HG02970 (cell line): Measurements from ENCODE around the gene ST13.
"Not testable (repeated sequence)": the region's sequence is repeated elsewhere in the genome, so short reads cannot be mapped to it uniquely, and the experiment has no call there.

ENCODE experiments used
- ATAC-seq: cut with Tn5 transposase; IDR thresholded peaks from one replicate; pipeline ENCODE4 v1.9.1; 2021; ENCODE audit warnings: mild to moderate bottlenecking, moderate library complexity, moderate number of reproducible peaks; ENCODE audit not compliant: unreplicated experiment, low FRiP score

ST13 gene

DNA sequence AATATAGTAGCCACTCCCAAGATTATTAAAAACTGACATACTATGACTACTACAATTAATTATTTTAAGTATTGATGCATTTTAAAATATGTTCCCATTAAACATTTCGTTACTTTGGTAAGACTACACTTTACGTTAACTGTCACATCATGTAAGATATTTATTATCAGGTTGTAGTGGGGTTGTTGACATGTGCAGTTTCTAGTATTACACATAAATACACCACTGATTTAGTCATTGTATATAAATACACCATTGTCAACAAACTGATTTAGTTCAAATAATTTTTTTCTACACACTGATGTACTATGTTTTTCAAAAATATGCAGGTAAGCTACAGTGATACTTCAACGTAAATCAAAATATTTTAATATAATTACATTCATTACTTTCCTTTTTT is 11.5 kb downstream of the ST13 start:
- ATAC-seq = no peak

DNA sequence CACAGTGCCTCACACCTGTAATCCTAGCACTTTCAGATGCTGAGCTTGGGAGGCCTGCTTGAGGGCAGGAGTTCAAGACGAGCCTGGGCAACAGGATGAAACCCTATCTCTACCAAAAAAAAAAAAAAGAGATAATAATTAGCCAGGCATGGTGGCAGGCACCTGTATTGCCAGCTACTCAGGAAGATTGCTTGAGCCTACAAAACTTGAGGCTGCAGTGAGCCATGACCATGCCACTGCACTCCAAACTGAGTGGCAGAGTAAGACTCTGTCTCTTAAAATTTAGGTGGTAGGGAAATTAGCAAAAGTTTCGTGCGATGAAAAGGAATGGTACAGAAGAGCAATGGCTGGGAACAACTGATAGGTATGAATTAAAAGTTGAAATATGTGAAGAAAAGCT is 18.0 kb downstream of the ST13 start:
- ATAC-seq = no peak

DNA sequence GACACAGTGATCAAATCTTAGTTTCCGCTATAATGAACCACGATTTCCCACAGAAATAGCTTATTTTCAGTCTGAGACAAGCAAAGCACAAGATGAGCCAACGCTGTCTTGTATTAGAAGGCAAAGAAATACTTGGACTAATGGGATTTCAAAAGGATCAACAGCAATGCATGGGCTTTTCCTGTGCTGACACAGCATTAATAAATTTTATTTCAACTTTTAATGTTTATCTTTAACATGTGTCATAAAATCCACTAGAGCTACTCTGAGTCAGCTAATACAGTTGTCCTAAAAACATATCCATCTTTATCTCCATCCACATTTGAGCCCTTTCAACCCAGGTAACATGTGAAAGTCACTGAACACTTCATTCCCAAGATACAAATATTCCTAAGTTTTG is 21.8 kb downstream of the ST13 start:
- ATAC-seq = no peak

DNA sequence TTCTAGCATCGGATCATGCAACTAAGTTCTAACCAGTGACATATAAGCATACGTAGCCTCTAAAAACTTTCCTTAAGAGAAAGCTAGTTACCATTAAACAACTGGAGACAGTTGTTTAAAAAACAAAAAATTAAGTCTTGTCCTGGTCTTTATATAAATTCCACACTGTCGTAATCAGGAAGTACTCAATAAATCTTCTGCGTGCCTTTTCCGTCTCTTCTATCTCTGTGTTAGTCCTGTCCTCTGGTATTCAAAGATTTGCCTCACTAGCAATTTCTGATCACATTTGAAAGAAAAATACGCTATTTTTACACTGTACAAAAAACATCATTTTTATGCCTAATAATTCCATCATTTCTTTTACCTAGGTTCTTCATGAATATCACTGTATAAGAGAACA is 27.3 kb downstream of the ST13 start:
- ATAC-seq = no peak

DNA sequence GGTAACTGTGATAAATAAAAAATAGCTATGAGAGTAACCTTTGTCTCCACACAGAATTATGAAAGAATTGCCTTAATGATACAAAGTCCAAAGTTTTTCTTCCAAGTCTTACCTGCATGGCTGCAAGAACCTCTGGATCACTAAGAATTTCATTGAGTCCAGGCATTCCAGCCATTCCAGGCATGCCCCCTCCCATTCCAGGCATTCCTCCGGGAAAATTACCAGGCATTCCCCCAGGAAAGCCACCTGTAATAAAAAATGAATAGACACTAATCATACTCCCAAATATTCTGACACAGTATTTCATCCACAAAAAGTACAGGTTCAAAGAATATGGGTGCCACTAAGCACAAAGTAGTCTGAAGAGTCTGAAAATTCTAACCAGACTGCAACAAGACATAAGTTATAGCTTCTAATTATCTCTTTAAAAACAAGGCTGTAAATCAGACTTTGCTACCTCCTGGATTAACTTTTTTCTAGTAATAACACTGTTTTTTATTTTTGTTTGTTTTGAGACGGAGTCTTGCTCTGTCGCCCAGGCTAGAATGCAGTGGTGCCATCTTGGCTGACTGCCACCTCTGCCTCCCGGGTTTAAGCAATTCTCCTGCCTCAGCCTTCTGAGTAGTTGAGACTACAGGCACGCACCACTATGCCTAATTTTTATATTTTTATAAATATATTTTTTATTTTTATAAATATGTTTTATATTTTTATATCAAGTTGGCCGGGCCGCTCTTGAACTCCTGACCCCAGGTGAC is 29.3 kb downstream of the ST13 start:
- ATAC-seq = no peak

DNA sequence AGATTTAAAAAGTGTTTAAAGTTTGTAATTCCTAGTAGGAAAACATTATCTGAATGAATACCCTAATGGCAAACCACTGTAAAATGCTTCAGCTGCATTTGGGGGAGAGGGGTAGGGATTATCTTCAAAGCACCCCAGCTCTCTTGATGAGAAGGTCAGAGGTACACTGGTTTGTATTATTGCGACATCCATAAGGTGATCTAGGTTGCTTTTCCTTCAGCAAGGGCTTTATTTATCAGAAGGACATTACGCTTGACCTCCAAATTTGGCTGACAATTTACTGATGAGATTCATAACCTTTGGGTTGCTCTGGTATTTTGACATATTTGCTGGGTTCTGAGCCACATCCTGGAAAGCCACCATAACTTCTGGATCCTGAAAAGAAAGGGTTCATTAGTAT is 30.1 kb downstream of the ST13 start:
- not testable (repeated sequence) for ATAC-seq

DNA sequence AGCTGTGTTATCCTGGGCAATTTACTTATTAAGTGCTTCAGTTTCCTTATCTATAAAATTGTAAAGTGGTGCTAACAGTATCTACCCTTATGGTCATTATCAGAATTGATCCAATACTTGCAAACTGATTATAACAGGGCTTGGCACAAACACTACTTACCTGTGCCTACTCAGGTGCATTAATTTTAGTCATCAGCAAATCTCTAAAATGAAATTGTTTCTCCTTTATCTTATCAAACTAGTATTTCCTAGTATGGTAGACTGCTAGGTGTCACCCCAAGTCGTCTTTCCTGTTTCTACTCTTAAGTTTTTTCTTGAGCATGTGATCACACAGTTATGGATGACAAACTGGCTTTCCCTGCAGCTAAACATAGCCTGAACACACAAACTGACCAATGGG is 33.0 kb downstream of the ST13 start:
- no peak for ATAC-seq

DNA sequence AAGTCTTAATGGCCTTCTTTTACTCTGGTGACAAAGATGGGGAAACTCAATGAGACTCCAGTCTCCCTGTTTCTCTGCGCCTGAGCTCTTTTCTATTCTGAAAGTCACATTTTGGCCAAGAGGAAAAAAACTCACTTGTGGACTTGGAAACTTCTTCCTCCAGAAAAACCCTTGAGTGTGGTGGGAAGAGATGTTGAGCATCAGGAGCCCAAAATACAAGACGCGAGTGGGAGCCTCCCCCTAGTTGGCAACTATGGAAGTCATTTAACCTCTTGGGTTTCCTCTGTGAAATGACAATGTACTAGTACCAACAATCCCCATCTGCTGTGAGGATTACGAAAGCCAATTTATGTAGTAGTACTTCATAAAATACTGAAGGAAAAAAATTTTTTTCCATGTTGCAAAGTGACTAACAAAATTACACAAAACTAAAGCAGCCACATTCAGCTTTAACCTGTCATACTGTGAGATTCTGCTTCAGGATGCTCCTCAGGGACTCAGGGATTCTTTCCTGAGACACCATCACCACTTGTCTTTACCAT is 36.8 kb downstream of the ST13 start:
- ATAC-seq = no peak

DNA sequence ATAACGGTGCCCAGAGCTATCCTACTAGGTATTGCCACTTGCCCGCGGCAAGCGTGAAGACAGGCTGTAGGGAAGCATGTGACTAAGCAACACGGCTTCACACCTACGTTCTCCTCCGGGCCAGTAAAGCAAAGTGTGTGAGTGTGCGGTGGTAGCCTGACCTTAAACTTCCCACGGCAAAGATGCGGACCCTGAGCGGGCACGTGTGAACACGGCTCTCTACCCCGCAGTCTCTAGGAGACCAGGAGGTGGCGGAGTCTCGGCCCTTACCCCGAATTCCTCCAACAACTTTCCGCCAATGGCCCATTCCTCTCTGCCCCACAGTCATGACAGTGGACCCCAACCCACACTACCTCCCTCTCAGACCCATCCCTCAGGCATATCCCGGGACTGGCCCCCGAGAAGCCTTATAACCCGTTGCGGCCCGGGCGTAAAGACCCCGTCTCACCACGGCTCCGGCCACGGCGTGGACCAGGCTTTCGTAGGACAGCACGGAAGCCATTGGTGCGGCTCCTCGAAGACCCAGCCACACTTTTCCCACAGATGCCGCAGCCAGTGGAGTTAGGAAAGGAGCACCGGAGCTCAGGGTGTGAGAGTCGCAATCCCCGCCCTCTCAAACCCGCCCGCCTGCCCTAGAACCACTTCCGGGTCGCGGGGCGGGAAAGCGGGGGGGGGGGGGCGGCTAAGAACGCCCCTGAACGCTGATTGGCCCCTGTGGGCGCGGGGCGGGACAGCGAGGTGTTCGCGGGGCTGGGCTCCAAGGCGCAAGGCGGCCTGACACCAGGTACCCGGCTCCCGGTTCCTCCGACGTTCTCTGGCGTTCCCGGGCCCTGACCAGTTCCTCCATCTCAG is 37.5 kb downstream of the ST13 start, which contains the start of gene SLC25A17:
SLC25A17 (minus strand) TSS at position 600 of the 852 bp plus-strand sequence; CDS start at position 502, 98 bp downstream.
- ATAC-seq = peak; percentile 55

DNA sequence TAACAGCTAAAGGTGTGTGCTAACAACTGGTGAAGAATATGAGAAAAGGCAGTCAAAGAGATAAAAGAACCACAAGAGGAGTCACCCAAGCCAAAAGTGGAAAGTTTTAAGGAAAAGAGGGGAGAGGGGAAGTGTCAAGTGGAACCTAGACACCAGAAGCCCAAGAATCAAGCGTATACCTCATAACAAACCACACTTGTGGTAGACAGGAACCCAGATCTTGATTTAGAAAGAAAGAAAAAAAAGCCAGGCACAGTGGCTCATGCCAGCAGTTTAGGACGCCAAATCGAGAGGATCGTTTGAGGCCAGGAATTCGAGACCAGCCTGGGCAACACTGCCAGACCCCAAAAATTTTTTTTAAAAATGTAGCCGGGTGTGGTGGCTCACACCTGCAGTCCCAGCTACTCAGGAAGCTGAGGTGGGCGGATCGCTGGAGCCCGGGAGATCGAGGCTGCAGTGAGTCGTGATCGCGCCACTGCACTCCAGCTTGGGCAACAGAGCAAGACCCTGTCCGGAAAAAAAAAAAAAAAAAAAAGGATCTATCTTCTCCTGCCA is 38.2 kb downstream of the ST13 start:
- ATAC-seq = no peak

DNA sequence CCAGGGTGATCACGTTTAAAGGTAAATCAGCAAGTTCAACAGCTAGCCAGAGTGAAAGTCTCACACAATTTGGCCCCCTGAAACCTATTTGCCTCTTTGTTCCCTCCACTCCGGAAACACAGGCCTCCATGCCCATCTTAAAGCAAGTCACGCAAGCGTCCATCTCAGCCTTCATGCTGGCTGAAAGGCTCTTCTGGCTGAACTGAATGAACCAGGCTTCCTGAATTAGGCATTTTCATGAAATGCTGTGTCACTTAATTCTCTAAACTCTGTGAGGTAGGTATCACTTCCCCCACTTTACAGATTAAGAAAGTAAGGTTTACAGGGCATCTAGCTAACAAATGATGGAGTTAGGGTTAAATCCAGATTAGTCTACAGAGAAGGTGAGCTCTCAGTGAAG is 38.7 kb downstream of the ST13 start:
- no peak for ATAC-seq

DNA sequence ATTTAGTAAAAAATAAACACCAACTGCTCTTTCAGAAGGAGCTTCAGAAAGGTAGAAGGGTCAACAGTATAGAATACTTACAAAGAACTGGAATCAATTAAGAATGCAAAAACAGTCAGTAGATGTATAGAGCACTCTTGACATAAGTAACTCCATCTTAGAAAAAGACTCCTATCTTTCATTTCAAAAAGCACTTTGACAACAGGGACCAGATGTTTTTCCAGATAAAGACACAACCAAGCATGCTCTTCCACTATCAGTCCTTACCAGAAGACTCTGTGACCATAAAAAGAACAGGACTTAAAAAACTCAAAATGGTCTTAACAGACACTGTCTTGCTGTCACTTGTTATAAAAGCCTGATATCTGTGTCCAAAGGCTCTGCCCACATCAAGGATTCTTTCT is 42.5 kb downstream of the ST13 start:
- no peak for ATAC-seq

DNA sequence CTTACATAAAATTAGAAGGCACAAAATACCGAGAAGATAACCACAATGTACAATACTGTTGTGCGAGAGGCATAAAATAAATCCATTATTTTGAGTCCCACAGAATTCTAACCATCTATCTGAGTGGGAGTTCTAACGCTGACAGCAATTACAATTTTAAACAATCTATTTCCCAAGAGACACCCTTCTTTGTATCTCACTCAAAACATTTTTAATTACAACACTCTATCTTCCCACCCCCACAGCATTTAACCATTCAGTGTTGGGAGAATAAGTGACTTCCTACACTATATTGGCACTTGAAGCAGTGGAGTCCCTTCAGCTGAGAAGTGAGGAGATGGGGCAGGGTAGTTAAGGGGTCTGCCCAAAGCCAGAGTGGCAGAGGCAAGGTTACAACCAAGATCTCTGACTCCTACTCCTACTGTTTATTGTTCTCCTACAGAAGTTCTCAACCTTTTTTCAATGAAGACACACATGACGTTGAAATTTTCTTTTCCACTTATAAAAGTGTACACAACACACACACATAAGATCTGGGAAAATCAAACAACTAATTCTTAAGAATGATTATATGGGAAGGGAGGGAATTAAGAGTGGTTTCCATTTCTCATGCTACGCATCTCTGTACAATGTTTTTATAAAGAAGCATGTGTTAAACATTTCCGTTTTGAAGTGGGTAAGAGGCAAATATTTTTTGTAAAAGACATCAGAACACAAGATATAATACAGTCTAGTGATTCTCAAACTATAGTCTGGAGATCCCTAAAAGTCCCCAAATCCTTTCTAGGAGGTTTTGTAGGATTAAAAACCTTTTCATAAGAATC is 48.2 kb downstream of the ST13 start:
- no peak for ATAC-seq

DNA sequence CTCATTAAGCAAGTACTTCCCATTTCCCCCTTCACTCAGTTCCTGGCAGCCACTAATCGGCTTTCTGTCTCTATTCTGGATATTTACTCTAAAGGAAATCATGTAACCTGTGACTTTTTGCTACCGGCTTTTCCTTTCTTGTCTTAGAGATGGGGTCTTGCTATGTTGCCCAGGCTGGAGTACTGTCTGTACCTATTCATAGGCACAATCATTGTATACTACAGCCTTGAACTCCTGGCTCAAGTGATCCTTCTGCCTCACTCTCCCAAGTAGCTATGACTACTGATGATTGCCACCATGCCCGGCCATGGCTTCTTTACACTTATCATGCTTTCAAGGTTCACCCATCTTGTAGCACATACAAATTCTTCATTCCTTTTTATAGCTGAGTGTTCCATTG is 49.7 kb downstream of the ST13 start:
- ATAC-seq = no peak

DNA sequence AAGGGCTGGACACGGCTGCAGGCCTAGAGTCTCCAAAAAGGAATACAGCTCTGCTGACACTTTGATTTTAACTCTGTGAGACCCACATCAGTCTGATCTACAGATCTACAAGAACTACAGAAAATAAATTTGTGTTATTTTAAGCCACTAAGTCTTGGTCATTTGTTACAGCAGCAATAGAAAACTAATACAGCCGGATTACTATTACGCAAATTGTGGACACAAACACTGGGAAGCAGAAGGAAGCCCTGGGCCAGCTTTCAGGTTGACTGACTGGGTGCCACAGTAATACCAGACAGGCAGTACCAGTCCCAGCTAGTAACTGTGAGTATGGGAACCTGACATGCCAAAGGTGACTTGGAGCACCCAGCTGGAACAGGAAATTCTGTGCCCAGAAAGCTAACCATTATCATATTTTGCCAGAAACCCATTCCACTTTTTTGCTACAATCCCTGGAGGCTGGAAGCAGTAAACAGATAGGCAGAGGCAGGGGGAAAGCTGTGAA is 50.7 kb downstream of the ST13 start:
- no peak for ATAC-seq

DNA sequence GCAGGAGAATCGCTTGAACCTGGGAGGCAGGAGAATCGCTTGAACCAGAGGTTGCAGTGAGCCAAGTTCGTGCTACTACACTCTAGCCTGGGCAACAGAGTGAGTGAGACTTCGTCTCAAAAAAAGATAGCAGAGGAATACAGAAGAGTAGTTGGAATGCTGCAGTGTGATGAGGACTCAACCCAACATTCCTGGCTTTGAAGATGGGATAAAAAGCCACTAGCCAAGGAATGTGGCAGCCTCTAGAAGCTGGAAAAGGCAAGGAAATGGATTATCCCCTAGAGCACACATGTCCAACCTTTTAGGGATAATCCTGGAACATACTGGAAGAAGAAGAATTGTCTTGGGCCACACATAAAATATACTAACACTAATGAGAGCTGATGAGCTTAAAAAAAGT is 51.2 kb downstream of the ST13 start:
- no peak for ATAC-seq

DNA sequence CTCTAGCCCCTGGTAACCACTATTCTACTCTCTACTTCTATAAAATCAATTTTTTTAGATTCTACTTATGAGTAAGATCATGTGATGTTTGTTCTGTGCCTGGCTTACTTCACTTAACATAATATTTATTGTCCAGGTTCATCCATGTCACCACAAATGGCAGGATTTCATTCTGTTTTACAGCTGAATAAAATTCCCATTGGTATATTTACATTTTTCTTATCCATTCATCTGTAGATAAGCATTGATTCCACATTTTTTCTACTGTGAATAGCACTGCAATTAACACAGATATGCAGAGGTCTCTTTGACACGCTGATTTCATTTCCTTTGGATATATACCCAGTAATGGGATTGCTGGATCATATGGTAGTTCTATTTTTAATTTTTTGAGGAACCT is 53.1 kb downstream of the ST13 start:
- ATAC-seq = no peak

DNA sequence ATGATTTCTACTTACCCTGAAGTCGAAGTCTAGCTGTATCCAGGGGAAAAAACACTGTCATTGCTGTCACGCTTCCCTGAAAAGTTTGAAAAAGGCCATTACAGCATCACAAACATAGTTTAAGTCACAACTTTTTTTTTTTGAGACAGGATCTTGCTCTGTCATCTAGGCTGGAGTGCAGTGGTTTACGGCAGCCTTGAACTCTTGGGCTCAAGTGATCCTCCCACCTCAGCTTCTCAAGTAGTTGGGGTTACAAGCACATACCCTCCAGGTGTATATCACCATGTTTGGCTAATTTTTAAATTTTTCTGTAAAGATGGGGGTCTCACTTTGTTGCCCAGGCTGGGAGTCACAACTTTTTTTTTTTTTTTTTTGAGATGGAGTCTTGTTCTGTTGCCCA is 57.4 kb downstream of the ST13 start:
- no peak for ATAC-seq

DNA sequence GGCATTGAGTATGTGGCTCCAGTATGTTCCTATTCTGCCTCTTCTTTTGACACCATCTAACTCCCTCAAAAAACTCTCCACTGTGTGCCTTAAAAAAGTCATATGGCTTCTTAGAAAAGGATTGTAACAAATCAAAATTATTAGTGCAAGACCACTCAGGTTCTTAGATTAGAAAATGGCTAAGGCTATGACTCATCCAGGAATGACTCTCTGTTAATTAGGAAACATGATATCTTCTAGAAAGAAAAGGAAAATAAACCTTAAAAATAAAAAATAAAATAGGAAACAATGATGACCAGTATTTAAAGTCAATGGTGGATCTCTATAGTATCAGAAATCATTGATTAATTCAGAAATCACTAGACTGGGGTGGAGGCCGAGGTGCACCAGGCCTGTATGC is 59.0 kb downstream of the ST13 start:
- no peak for ATAC-seq

DNA sequence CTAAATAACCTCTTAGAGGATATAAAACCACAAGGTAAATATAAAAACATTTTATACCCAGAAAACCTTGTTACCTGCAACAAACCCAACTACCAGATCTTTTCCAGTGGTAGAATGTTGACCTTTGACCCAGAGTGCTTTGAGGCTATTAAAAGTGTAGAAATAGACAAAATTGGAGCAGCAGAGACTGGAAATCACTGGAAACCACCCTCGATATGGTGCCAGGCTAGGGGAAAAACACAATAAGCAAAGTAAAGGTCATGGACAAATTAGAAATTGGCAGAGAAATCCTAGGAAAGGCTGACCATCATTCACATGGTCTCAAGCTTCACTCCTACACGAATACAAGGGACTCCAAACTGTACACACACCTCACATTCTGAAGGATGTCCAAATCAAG is 64.0 kb downstream of the ST13 start:
- no peak for ATAC-seq
